IMR-90 (cell line): ENCODE results near the gene NDUFV3. TPM values are rescaled to one million over a fixed set of nuclear protein-coding genes. Genes with fewer than 3 reads are reported as not detected.

Experiments
- ATAC-seq: fragments of 200-7000 bp; cut with Tn5 transposase; 2 replicates; pipeline ENCODE4 v1.9.1; 2020; ENCODE audit warnings: low read depth, mild to moderate bottlenecking, moderate library complexity
- BruUV-seq: library from RNA; stranded (reverse); fragments of 400-500 nt; replicated peaks from 2 replicates; lab custom pipeline; 2021; lab: Mats Ljungman, UMichigan
- CTCF ChIA-PET: fragments of 300-600 bp; formaldehyde crosslinking; extraction: SDS; loops from one replicate; lab custom pipeline; 2021; ENCODE audit warnings: antibody characterized with exemption; lab: Yijun Ruan, JAX
- POLR2A ChIA-PET: fragments of 300-600 bp; sonication (Branson Sonifier 250); formaldehyde crosslinking; loops from one replicate; lab custom pipeline; 2022; ENCODE audit warnings: antibody characterized with exemption; ENCODE audit not compliant: unreplicated experiment; lab: Charles Lee
- DNase-seq: peaks from one replicate; pipeline ENCODE4 v3.0.0; 2013
- H2AFZ ChIP-seq: replicated peaks from 2 replicates; pipeline ENCODE3; 2013; ENCODE audit warnings: low read length, mild to moderate bottlenecking; ENCODE audit not compliant: poor library complexity
- H2AK5ac ChIP-seq: 2 replicates; pipeline ENCODE4 v1.6.1; 2013; ENCODE audit warnings: low read depth, low read length, inconsistent platforms
- H2AK9ac ChIP-seq: replicated peaks from 2 replicates; pipeline ENCODE3; 2013; ENCODE audit warnings: mild to moderate bottlenecking, low read depth, low read length, moderate library complexity; ENCODE audit not compliant: poor library complexity
- H2BK120ac ChIP-seq: 2 replicates; pipeline ENCODE4 v1.6.1; 2013; ENCODE audit warnings: low read depth, low read length, inconsistent platforms
- H2BK15ac ChIP-seq: 3 replicates; pipeline ENCODE4 v1.6.1; 2013; ENCODE audit warnings: low read depth, low read length, inconsistent platforms
- H2BK20ac ChIP-seq: 2 replicates; pipeline ENCODE4 v1.6.1; 2013; ENCODE audit warnings: low read depth, mild to moderate bottlenecking, inconsistent platforms, low read length, moderate library complexity
- H2BK5ac ChIP-seq: 2 replicates; pipeline ENCODE4 v1.6.1; 2013; ENCODE audit warnings: mild to moderate bottlenecking, low read depth, low read length, inconsistent platforms; ENCODE audit not compliant: poor library complexity, severe bottlenecking
- H3K14ac ChIP-seq: replicated peaks from 2 replicates; pipeline ENCODE4 v1.6.1; 2013; ENCODE audit warnings: low read depth, low read length, inconsistent platforms
- H3K18ac ChIP-seq: 2 replicates; pipeline ENCODE4 v1.6.1; 2013; ENCODE audit warnings: low read depth, low read length, control low read depth
- H3K23ac ChIP-seq: 2 replicates; pipeline ENCODE4 v1.6.1; 2013; ENCODE audit warnings: low read depth, low read length, inconsistent platforms
- H3K27ac ChIP-seq: 2 replicates; pipeline ENCODE4 v1.5.1; 2013; ENCODE audit warnings: mild to moderate bottlenecking, control low read depth, low read length; ENCODE audit not compliant: insufficient read depth
- H3K27me3 ChIP-seq: 2 replicates; pipeline ENCODE4 v1.6.1; 2013; ENCODE audit warnings: low read length; ENCODE audit not compliant: control insufficient read depth, insufficient read depth
- H3K36me3 ChIP-seq: 2 replicates; pipeline ENCODE4 v1.6.1; 2013; ENCODE audit warnings: low read length, mixed read lengths; ENCODE audit not compliant: control insufficient read depth, insufficient read depth
- H3K4ac ChIP-seq: 2 replicates; pipeline ENCODE4 v1.6.1; 2013; ENCODE audit warnings: low read depth, low read length, inconsistent platforms
- H3K4me1 ChIP-seq: 2 replicates; pipeline ENCODE4 v1.6.1; 2013; ENCODE audit warnings: low read length, mixed read lengths; ENCODE audit not compliant: control insufficient read depth, insufficient read depth
- H3K4me2 ChIP-seq: 2 replicates; pipeline ENCODE4 v1.6.1; 2013; ENCODE audit warnings: low read depth, mild to moderate bottlenecking, control low read depth, low read length, moderate library complexity
- H3K4me3 ChIP-seq: 2 replicates; pipeline ENCODE4 v1.5.1; 2013; ENCODE audit warnings: low read depth, mild to moderate bottlenecking, control low read depth, low read length, moderate library complexity; ENCODE audit not compliant: insufficient read depth
- H3K56ac ChIP-seq: 2 replicates; pipeline ENCODE4 v1.6.1; 2013; ENCODE audit warnings: low read length, inconsistent platforms; ENCODE audit not compliant: insufficient read depth; ENCODE audit errors: extremely low read depth
- H3K79me1 ChIP-seq, 2 experiments: 2 replicates each; pipeline ENCODE4 v1.6.1; 2013; ENCODE audit warnings: low read length in 2 of 2, inconsistent platforms in 1 of 2, low read depth in 1 of 2
- H3K9ac ChIP-seq: 2 replicates; pipeline ENCODE4 v1.6.1; 2013; ENCODE audit warnings: low read depth, low read length, control low read depth
- H3K9me1 ChIP-seq: 2 replicates; pipeline ENCODE4 v1.6.1; 2013; ENCODE audit warnings: low read length, inconsistent platforms; ENCODE audit not compliant: insufficient read depth
- H3K9me3 ChIP-seq: 2 replicates; pipeline ENCODE4 v1.6.1; 2013; ENCODE audit warnings: low read length; ENCODE audit not compliant: control insufficient read depth, insufficient read depth
- H4K20me1 ChIP-seq: 2 replicates; pipeline ENCODE4 v1.6.1; 2013; ENCODE audit warnings: low read length, inconsistent platforms; ENCODE audit not compliant: insufficient read depth
- H4K5ac ChIP-seq: 2 replicates; pipeline ENCODE4 v1.6.1; 2013; ENCODE audit warnings: mild to moderate bottlenecking, low read depth, low read length, control low read depth
- H4K8ac ChIP-seq, 2 experiments: 2 replicates each; pipeline ENCODE4 v1.6.1; 2013; ENCODE audit warnings: low read depth in 2 of 2, low read length in 2 of 2, control low read depth in 1 of 2, inconsistent platforms in 1 of 2
- H4K91ac ChIP-seq: 2 replicates; pipeline ENCODE4 v1.6.1; 2013; ENCODE audit warnings: low read depth, low read length, inconsistent platforms; ENCODE audit not compliant: insufficient read depth
- BHLHE40 ChIP-seq: fragments of 150-350 bp; IDR thresholded peaks from 2 replicates; pipeline ENCODE4 v1.6.1; 2016; ENCODE audit warnings: mild to moderate bottlenecking, low read depth, low read length
- CEBPB ChIP-seq: IDR thresholded peaks from 2 replicates; pipeline ENCODE4 v1.6.1; 2012; ENCODE audit warnings: low read depth, low read length, improper control_type of control experiment
- CHD1 ChIP-seq: IDR thresholded peaks from 2 replicates; pipeline ENCODE4 v1.6.1; 2012; ENCODE audit warnings: low read depth, low read length, improper control_type of control experiment
- CTCF ChIP-seq: conservative IDR thresholded peaks from 2 replicates; pipeline ENCODE4 v1.5.1; 2012; ENCODE audit warnings: mild to moderate bottlenecking, low read depth, low read length, improper control_type of control experiment
- ELK1 ChIP-seq: fragments of 150-350 bp; IDR thresholded peaks from 2 replicates; pipeline ENCODE4 v1.6.1; 2016; ENCODE audit warnings: low read depth, mild to moderate bottlenecking, low read length, moderate library complexity, borderline replicate concordance
- FOS ChIP-seq: fragments of 150-350 bp; IDR thresholded peaks from 2 replicates; pipeline ENCODE4 v1.6.1; 2016; ENCODE audit warnings: low read depth, low read length
- MAFK ChIP-seq: IDR thresholded peaks from 2 replicates; pipeline ENCODE4 v1.6.1; 2012; ENCODE audit warnings: low read depth, low read length, improper control_type of control experiment
- MAZ ChIP-seq: IDR thresholded peaks from 2 replicates; pipeline ENCODE4 v1.6.1; 2012; ENCODE audit warnings: low read depth, mild to moderate bottlenecking, low read length, improper control_type of control experiment, moderate library complexity, borderline replicate concordance
- MXI1 ChIP-seq: IDR thresholded peaks from 2 replicates; pipeline ENCODE4 v1.6.1; 2012; ENCODE audit warnings: low read depth, mild to moderate bottlenecking, low read length, moderate library complexity, borderline replicate concordance
- NFE2L2 ChIP-seq: fragments of 150-350 bp; IDR thresholded peaks from 2 replicates; pipeline ENCODE4 v1.6.1; 2016; ENCODE audit warnings: low read depth, mild to moderate bottlenecking, low read length
- POLR2A ChIP-seq: IDR thresholded peaks from 2 replicates; pipeline ENCODE4 v1.6.1; 2012; ENCODE audit warnings: mild to moderate bottlenecking, low read depth, low read length
- RAD21 ChIP-seq: IDR thresholded peaks from 2 replicates; pipeline ENCODE4 v1.6.1; 2012; ENCODE audit warnings: low read length, improper control_type of control experiment
- RCOR1 ChIP-seq: IDR thresholded peaks from 2 replicates; pipeline ENCODE4 v1.6.1; 2012; ENCODE audit warnings: mild to moderate bottlenecking, low read length, improper control_type of control experiment; ENCODE audit not compliant: insufficient replicate concordance
- RFX5 ChIP-seq: IDR thresholded peaks from 2 replicates; pipeline ENCODE4 v1.8.0; 2012; ENCODE audit warnings: low read depth, mild to moderate bottlenecking, low read length, moderate library complexity
- SMC3 ChIP-seq: fragments of 150-350 bp; IDR thresholded peaks from 2 replicates; pipeline ENCODE4 v1.6.1; 2016; ENCODE audit warnings: low read depth, mild to moderate bottlenecking, antibody characterized with exemption, low read length, moderate library complexity
- USF2 ChIP-seq: fragments of 150-350 bp; IDR thresholded peaks from 2 replicates; pipeline ENCODE4 v1.6.1; 2017; ENCODE audit warnings: mild to moderate bottlenecking, antibody characterized with exemption, low read length, low read depth
- WGBS, 2 experiments: methylation state at CpG; one replicate each; pipeline versions ENCODE4 v1.1.5 to v1.1.7; 2013; ENCODE audit warnings: missing lambda C conversion rate in 2 of 2; ENCODE audit not compliant: insufficient read length in 1 of 2; ENCODE audit errors: extremely low coverage in 2 of 2; 5-methylcytosine and 5-hydroxymethylcytosine counted together
- dilution Hi-C: fragments of 300-500 bp; cut with HindIII; formaldehyde crosslinking; loops from one replicate; pipeline ENCODE4 v1.14.3; 2018; ENCODE audit warnings: low sequenced_read_pairs; ENCODE audit not compliant: unreplicated experiment
- in situ Hi-C: fragments of 300-500 bp; cut with MboI; formaldehyde crosslinking; loops from 3 replicates; pipeline ENCODE4 v1.14.3; 2019; ENCODE audit warnings: low sequenced_read_pairs, inconsistent platforms, mixed read lengths
- intact Hi-C: fragments of 100-400 bp; cut with micrococcal nuclease; formaldehyde crosslinking; loops from 2 replicates; pipeline ENCODE4 v1.10.0; 2022
- polyA plus RNA-seq, 3 experiments: library from polyadenylated mRNA; depleted of rRNA; stranded (reverse); fragments of >200 nt; gene quantifications; 2 replicates each; pipeline ENCODE4 v1.2.3, GENCODE V29; 2012; ENCODE audit warnings: low replicate concordance in 1 of 3
- total RNA-seq: library from RNA; depleted of rRNA; stranded (reverse); fragments of >200 nt; gene quantifications from 2 replicates; pipeline ENCODE4 v1.2.3, GENCODE V29; 2012

Gene NDUFV3
- total and polyA plus RNA-seq, 2 of the 4 experiments (the other 2 are of a cell fraction): 38.5 to 55.6 TPM

- no peak overlapping the region for H3K4me2 ChIP-seq
- ChIA-PET CTCF (no interaction called here), POLR2A (no interaction called here)
- H4K5ac ChIP-seq: no peak overlapping the region
- no peak overlapping the region for H2AFZ ChIP-seq
- no peak overlapping the region for H3K14ac ChIP-seq
- H3K4ac ChIP-seq: no peak overlapping the region
- no peak overlapping the region for H3K56ac ChIP-seq
- BruUV-seq: no TSS peak
- H3K9ac ChIP-seq: no peak overlapping the region
- H2BK20ac ChIP-seq: no peak overlapping the region
- H3K27ac ChIP-seq: no peak overlapping the region
- H3K36me3 ChIP-seq: peaks cover 42% of the 10 kb centered on the region
- WGBS, 2 experiments: 100% methylated on average over 3 of the region's 7 CpGs; no CpG with 5 or more reads in 1 of the 2 experiments
- peaks cover 18 to 34% of the 10 kb centered on the region in 2 experiments; a peak in 3 of 4 replicates for H3K79me1 ChIP-seq
- H3K23ac ChIP-seq: no peak overlapping the region
- no peak overlapping the region for H2AK5ac ChIP-seq
- no peak overlapping the region for H2BK15ac ChIP-seq
- TF ChIP-seq POLR2A: no peak
- no peak for TF ChIP-seq RAD21
- TF ChIP-seq FOS: no peak
- no peak for TF ChIP-seq SMC3
- no peak for TF ChIP-seq RCOR1
- TF ChIP-seq CTCF: no peak
- TF ChIP-seq MXI1: no peak
- TF ChIP-seq RFX5: no peak
- TF ChIP-seq MAZ: no peak
- TF ChIP-seq ELK1: no peak
- no peak for TF ChIP-seq CHD1
- TF ChIP-seq USF2: no peak
- no peak for TF ChIP-seq CEBPB
- TF ChIP-seq BHLHE40: no peak
- TF ChIP-seq NFE2L2: no peak
- no peak for TF ChIP-seq MAFK
- H3K18ac ChIP-seq: no peak overlapping the region
- in situ Hi-C loops: loop anchor here (25.0 kb wide), 1 partner anchor 111 kb away; no protein-coding TSS in a partner anchor
- H3K4me1 ChIP-seq: no peaks in the 10 kb centered on the region
- no peak overlapping the region for H4K91ac ChIP-seq
- peaks cover 13% of the 10 kb centered on the region for H4K20me1 ChIP-seq
- intact Hi-C loops: no loop called here
- H2BK120ac ChIP-seq: no peak overlapping the region
- DNase-seq (no peak), ATAC-seq (no peak)
- dilution Hi-C loops: no loop called here
- H2AK9ac ChIP-seq: peak overlapping the region; percentile 70
- H3K4me3 ChIP-seq: no peak overlapping the region
- H2BK5ac ChIP-seq: no peak overlapping the region
- no peak overlapping the region for H4K8ac ChIP-seq
- H3K9me1 ChIP-seq: no peaks in the 10 kb centered on the region; the same call in 1 of the 2 replicates
- no peaks in the 10 kb centered on the region for H3K27me3 ChIP-seq
- no peaks in the 10 kb centered on the region for H3K9me3 ChIP-seq
These were observed 20.0 kb upstream of the NDUFV3 start for GRCh38 chr21:42873096-42873495.
